Endothelial cell of umbilical vein (primary cell): ENCODE measurements around the gene NIPBL. TPM values are rescaled to one million over a fixed set of nuclear protein-coding genes. Genes with fewer than 3 reads are reported as not detected.

ENCODE experiments used
- BruUV-seq: library from RNA; stranded (reverse); fragments of 400-500 nt; replicated peaks from 2 replicates; lab custom pipeline; 2021; lab: Mats Ljungman, UMichigan
- CTCF ChIA-PET: fragments of 300-600, 350-600 bp; sonication (Branson Sonifier 250); formaldehyde crosslinking; loops from one replicate; lab custom pipeline; 2021; ENCODE audit warnings: antibody characterized with exemption, inconsistent platforms; lab: Charles Lee
- POLR2A ChIA-PET: fragments of 300-600, 350-600 bp; sonication (Branson Sonifier 250); formaldehyde crosslinking; loops from one replicate; lab custom pipeline; 2021; ENCODE audit warnings: antibody characterized with exemption, inconsistent platforms; lab: Charles Lee
- DNase-seq: peaks from one replicate; pipeline ENCODE4 v3.0.0-alpha.2; 2011; ENCODE audit warnings: low read depth, low spot score
- FAIRE-seq: peaks from 2 replicates; lab custom pipeline; 2011; peaks lifted over from hg19 to GRCh38; lab: Jason Lieb, UNC
- H2AFZ ChIP-seq: 2 replicates; pipeline ENCODE4 v1.6.0; 2012; ENCODE audit warnings: low read depth, low read length, control low read depth, inconsistent platforms
- H3K27ac ChIP-seq: 2 replicates; pipeline ENCODE4 v1.5.1; 2011; ENCODE audit warnings: low read depth, mild to moderate bottlenecking, control low read depth, low read length, moderate library complexity; ENCODE audit not compliant: insufficient read depth
- H3K27me3 ChIP-seq, 2 experiments: 2 replicates each; pipeline versions ENCODE4 v1.6.0 to v1.6.1; 2011; ENCODE audit warnings: low read length in 2 of 2, mixed read lengths in 1 of 2; ENCODE audit not compliant: control insufficient read depth in 2 of 2, insufficient read depth in 2 of 2
- H3K36me3 ChIP-seq, 2 experiments: 2 replicates in 1 of 2; 3 replicates in 1 of 2; pipeline ENCODE4 v1.5.1; 2011; ENCODE audit warnings: low read length in 2 of 2, mild to moderate bottlenecking in 1 of 2, moderate library complexity in 1 of 2; ENCODE audit not compliant: control insufficient read depth in 2 of 2, insufficient read depth in 2 of 2; ENCODE audit errors: extremely low read depth in 1 of 2
- H3K4me1 ChIP-seq: 3 replicates; pipeline ENCODE4 v1.5.1; 2011; ENCODE audit warnings: mild to moderate bottlenecking, low read length; ENCODE audit not compliant: control insufficient read depth, insufficient read depth; ENCODE audit errors: extremely low read depth
- H3K4me2 ChIP-seq: 2 replicates; pipeline ENCODE4 v1.6.1; 2011; ENCODE audit warnings: low read length, control low read depth, mixed read lengths; ENCODE audit not compliant: insufficient read depth
- H3K4me3 ChIP-seq, 3 experiments: fragments of 200-600 bp in 1 of 3; sonication (generic), shearing (Covaris generic) in 1 of 3; replicated peaks in 1 of 3; 2 replicates each; pipeline ENCODE4 v1.5.1; 2011 to 2016; ENCODE audit warnings: control low read depth in 3 of 3, low read length in 3 of 3, mild to moderate bottlenecking in 2 of 3, inconsistent platforms in 1 of 3, low read depth in 1 of 3, moderate library complexity in 1 of 3; ENCODE audit not compliant: insufficient read depth in 1 of 3
- H3K79me2 ChIP-seq: 2 replicates; pipeline ENCODE4 v1.6.0; 2012; ENCODE audit warnings: low read length, inconsistent platforms; ENCODE audit not compliant: control insufficient read depth, insufficient read depth
- H3K9ac ChIP-seq: replicated peaks from 2 replicates; pipeline ENCODE3; 2011; ENCODE audit warnings: low read length, control low read depth; ENCODE audit not compliant: insufficient read depth; ENCODE audit errors: extremely low read depth
- H3K9me1 ChIP-seq: replicated peaks from 3 replicates; pipeline ENCODE4 v1.6.0; 2011; ENCODE audit warnings: mild to moderate bottlenecking, low read length; ENCODE audit not compliant: control insufficient read depth, insufficient read depth; ENCODE audit errors: extremely low read depth
- H3K9me3 ChIP-seq: replicated peaks from 2 replicates; pipeline ENCODE4 v1.5.1; 2012; ENCODE audit warnings: low read length, inconsistent platforms; ENCODE audit not compliant: control insufficient read depth, insufficient read depth
- H4K20me1 ChIP-seq: replicated peaks from 2 replicates; pipeline ENCODE3; 2011; ENCODE audit warnings: mild to moderate bottlenecking, low read length; ENCODE audit not compliant: control insufficient read depth, insufficient read depth; ENCODE audit errors: extremely low read depth
- FOS ChIP-seq: IDR thresholded peaks from 2 replicates; pipeline ENCODE4 v1.6.1; 2011; ENCODE audit warnings: mild to moderate bottlenecking, low read length, moderate library complexity, borderline replicate concordance; ENCODE audit not compliant: insufficient read depth
- MAX ChIP-seq: IDR thresholded peaks from 2 replicates; pipeline ENCODE4 v1.6.1; 2011; ENCODE audit not compliant: insufficient read depth, insufficient read length
- POLR2AphosphoS5 ChIP-seq: IDR thresholded peaks from 2 replicates; pipeline ENCODE4 v1.6.1; 2012; ENCODE audit warnings: low read depth, mild to moderate bottlenecking, control low read depth, low read length, moderate library complexity; ENCODE audit not compliant: insufficient read depth
- dilution Hi-C: fragments of 300-500 bp; cut with MboI; formaldehyde crosslinking; loops from one replicate; pipeline ENCODE4 v1.15.0; 2019; ENCODE audit warnings: low sequenced_read_pairs; ENCODE audit not compliant: extremely low pct_ligation_motif_present
- intact Hi-C: fragments of 100-400 bp; cut with micrococcal nuclease; formaldehyde crosslinking; loops from one replicate; pipeline ENCODE4 v1.10.0; 2022
- polyA plus RNA-seq, 4 experiments: library from polyadenylated mRNA; depleted of rRNA in 3 of 4; stranded (reverse) in 3 of 4; unstranded in 1 of 4; fragments of >200 nt; gene quantifications; 2 replicates each; pipeline versions ENCODE4 v1.2.1 to v1.2.3, GENCODE V29; 2011 to 2012; ENCODE audit warnings: missing spikeins in 1 of 4
- total RNA-seq: library from RNA; stranded (reverse); gene quantifications from 2 replicates; pipeline ENCODE4 v1.2.3, GENCODE V29; 2021

The NIPBL gene
- total and polyA plus RNA-seq, 2 donors (not counting 3 experiments of a cell fraction or from before 2014, with no cell fraction given), result 15.5 to 50.7 TPM

DNA sequence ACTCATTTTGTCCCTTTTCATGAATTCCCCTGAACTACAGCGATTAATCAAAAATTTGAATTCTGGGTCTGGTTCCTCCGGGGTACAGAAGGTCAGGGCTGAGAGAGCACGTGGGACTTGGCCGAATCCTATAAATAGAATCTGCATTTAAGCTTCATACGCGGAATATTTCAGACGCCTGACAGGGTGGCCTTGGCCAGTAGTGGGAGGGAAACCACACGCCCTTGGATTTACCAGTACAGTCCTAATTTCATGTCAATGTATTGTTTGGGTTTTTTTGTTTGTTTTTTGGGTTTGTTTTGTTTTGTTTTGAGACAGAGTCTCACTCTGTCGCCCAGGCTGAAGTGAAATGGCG is 21.5 kb upstream of the NIPBL start:
- CTCF ChIA-PET, result interaction anchor here (1.0 kb wide), 1 partner anchor 14 kb away, joined by 3 read pairs; no protein-coding TSS in a partner anchor
- no TSS peak for BruUV-seq
- DNase-seq (no peak), FAIRE-seq (no peak)
- TF ChIP-seq MAX (no peak), POLR2AphosphoS5 (no peak)
- Histone ChIP-seq H2AFZ (no peak overlapping the region), H3K9ac (no peak overlapping the region), H3K9me1 (no peaks in the 10 kb centered on the region), H3K4me1 (no peaks in the 10 kb centered on the region), H3K79me2 (no peaks in the 10 kb centered on the region), H3K27me3 (peaks cover 0 to 2% of the 10 kb centered on the region in 2 experiments), H4K20me1 (no peaks in the 10 kb centered on the region), H3K9me3 (no peaks in the 10 kb centered on the region), H3K27ac (no peak overlapping the region), H3K4me3 (no peak overlapping the region), H3K4me2 (no peak overlapping the region), H3K36me3 (no peaks in the 10 kb centered on the region)
- intact Hi-C loops (no loop called here), dilution Hi-C loops (no loop called here)
- POLR2A ChIA-PET, result no interaction called here

GRCh38 chr5:36861871-36862270 is 14.7 kb upstream of the NIPBL start:
- Histone ChIP-seq H3K4me1 (no peaks in the 10 kb centered on the region), H3K4me3 (no peak overlapping the region), H3K9me1 (no peaks in the 10 kb centered on the region), H3K36me3 (no peaks in the 10 kb centered on the region), H2AFZ (no peak overlapping the region), H4K20me1 (no peaks in the 10 kb centered on the region), H3K27ac (no peak overlapping the region), H3K9ac (no peak overlapping the region), H3K27me3 (peaks cover 0 to 2% of the 10 kb centered on the region in 2 experiments), H3K79me2 (no peaks in the 10 kb centered on the region), H3K4me2 (no peak overlapping the region), H3K9me3 (no peaks in the 10 kb centered on the region)
- DNase-seq (no peak), FAIRE-seq (no peak)
- TF ChIP-seq FOS (peak; percentile 27), POLR2AphosphoS5 (no peak), MAX (no peak)
- no TSS peak for BruUV-seq
- POLR2A ChIA-PET, result no interaction called here
- intact Hi-C loops (no loop called here), dilution Hi-C loops (no loop called here)
- CTCF ChIA-PET, result interaction anchor here (1.0 kb wide), 1 partner anchor 9 kb away, joined by 4 read pairs; no protein-coding TSS in a partner anchor
